Activated CD8-positive, alpha-beta memory T cell treated with anti-CD3 and anti-CD28 coated beads for 48 hours (primary cell): ENCODE measurements around the gene SNX11.
A peak's percentile ranks its signal among the peaks of the same experiment; 100 is the strongest.
"Not testable (repeated sequence)": the region's sequence is repeated elsewhere in the genome, so short reads cannot be mapped to it uniquely, and the experiment has no call there.

Experiments used
- DNase-seq, 3 experiments: peaks; one replicate each; pipeline ENCODE4 v3.0.0-alpha.2; 2020; ENCODE audit warnings: low read depth in 2 of 3, low spot score in 2 of 3

The SNX11 gene, protein sequence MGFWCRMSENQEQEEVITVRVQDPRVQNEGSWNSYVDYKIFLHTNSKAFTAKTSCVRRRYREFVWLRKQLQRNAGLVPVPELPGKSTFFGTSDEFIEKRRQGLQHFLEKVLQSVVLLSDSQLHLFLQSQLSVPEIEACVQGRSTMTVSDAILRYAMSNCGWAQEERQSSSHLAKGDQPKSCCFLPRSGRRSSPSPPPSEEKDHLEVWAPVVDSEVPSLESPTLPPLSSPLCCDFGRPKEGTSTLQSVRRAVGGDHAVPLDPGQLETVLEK

GRCh38 chr17:48107137-48108055 lies at the start of gene SNX11:
Gene SNX11, plus strand, starts transcription at chr17:48107766. Its CDS starts 4,278 bp downstream, at chr17:48112044.
- DNase-seq, result peak; percentile 81 to 91 (median 86)

- DNase-seq, result no peak
Observed at GRCh38 chr17:48058393-48059124, 49.0 kb upstream of the SNX11 start.

- DNase-seq, result no peak
Observed at GRCh38 chr17:48059125-48059668, 48.4 kb upstream of the SNX11 start.

DNA sequence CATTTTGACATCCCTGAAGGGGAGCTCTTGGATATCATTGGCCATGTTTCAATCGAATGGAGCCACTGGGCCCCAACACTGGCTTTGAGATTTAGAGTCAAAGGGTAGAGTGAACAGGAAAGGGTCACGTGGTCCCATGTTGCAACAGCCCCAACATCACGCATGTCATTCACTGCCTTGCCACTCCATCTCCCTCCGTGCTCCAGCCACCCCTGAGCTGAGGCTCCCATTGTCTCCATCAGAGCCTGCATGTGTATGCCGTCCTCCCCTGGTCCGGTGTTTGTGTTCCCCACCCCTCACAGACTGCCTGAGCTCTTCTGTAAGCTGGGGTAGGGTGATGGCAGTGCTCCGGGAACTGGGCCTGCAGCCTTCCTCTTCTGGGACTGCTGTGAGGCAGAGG lies 47.3 kb upstream of the SNX11 start:
- no peak for DNase-seq

GRCh38 chr17:48062273-48062672 lies 45.3 kb upstream of the SNX11 start:
- DNase-seq, result no peak

DNA sequence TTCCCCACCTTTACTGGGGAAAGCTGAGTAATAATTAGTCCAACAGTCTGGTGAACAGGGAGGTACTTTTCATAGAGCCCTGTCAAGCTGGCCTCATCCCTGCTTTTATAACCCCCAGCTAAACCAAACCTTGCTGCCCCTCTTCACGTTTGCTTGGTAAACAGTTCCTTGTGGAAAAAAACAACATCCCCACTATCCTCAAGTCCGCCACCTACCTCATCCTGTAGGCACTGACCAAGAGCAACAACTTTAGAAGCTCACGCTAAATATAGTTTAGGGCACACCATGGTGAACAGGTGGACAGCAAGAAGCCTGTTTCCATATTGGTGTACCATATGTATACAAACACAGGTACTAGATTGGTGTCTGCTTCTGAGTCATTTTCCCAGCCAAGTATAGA lies 42.9 kb upstream of the SNX11 start:
- DNase-seq, result no peak

- no peak for DNase-seq
Observed at GRCh38 chr17:48066192-48066591, 41.4 kb upstream of the SNX11 start.

GRCh38 chr17:48066656-48067055 lies 40.9 kb upstream of the SNX11 start:
- no peak for DNase-seq

GRCh38 chr17:48067245-48067644 lies 40.3 kb upstream of the SNX11 start:
- no peak for DNase-seq

DNA sequence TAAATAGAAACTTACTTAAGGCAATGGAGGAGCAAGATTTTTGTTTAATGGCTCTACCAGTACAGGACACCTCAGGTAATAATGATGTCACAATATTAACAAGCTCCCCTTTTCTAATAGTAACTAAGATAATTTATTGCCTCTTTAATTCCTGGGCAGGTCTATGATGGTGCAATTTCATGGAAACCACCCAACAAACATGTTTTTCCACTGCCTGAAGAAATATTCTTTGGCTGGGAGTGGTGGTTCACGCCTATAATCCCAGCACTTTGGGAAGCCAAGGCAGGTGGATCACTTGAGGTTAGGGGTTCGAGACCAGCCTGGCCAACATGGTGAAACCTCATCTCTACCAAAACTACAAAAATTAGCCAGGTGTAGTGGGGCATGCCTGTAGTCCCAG lies 39.8 kb upstream of the SNX11 start:
- DNase-seq, result not testable (repeated sequence)

DNA sequence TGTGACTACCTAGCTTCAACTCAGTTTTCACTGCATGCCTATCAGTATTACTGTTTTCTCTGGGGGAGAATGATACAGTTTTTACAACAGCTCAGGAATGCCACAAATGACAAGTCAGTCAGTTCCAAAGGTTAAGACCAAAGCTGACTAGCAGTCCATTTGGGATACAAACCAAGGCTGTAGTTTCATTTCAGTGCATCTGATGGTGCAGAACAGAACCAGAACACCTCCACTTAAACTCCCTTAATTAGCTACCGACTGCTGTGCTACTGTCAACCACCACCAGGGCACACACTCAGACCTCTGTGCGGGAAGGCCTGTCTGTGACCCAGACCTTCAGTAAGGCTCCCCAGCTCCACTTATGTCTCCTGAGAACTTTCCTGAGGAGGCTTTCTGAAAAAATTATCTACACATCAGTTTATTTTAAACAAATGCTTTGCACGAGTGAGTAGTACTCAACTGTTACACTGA lies 39.0 kb upstream of the SNX11 start:
- no peak for DNase-seq

DNA sequence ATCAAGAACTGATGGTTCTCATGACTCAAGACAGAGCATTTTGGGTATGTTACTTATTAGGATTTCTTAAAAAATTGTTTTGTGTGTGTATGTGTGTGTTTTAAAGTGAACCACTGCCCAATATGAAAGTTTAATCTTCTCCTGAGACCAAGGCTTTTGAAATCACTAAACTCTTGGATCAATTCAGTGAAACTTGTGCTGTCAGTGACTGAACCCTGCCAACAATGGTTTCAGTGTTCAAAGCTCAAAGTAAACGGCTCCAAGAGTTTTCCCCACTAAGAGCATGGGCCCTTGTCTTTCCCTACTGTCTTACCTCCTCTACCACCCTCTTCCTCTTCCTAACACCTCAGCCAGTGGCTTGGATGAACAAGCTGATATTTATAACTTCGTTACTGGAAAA lies 37.4 kb upstream of the SNX11 start:
- no peak for DNase-seq

DNA sequence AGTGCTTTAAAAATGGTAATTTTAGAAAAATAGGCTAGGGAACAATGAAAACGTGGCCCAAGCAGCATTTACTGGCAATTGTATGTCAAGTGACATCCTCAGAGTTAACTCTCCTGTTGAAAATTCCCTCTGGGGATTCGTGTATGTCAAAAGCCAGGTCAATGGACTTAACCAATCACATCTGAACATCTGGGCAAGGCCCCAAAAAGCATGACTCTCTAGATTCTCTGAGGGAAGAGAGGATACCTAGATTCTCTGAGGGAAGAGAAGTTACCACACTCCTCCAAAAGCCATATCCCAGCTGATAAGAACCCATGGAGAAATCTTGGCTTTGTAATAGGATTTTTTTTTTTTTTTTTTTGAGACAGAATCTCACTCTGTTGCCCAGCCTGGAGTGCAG lies 35.9 kb upstream of the SNX11 start:
- DNase-seq, result no peak

DNA sequence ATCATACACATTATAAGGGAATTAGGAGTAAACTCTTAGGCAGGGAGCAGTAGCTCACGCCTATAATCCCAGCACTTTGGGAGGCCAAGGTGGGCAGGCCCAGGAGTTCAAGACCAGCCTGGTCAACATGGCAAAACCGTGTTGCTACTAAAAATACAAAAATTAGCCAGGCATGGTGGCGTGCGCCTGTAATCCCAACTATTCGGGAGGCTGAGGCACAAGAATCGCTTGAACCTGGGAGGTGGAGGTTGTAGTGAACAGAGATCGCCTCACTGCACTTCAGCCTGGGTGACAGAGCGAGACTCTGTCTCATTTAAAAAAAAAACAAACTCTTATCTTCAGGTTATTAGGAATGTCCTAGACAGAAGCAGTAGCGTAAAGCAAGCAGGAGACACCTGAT lies 34.8 kb upstream of the SNX11 start:
- DNase-seq, result not testable (repeated sequence)

DNA sequence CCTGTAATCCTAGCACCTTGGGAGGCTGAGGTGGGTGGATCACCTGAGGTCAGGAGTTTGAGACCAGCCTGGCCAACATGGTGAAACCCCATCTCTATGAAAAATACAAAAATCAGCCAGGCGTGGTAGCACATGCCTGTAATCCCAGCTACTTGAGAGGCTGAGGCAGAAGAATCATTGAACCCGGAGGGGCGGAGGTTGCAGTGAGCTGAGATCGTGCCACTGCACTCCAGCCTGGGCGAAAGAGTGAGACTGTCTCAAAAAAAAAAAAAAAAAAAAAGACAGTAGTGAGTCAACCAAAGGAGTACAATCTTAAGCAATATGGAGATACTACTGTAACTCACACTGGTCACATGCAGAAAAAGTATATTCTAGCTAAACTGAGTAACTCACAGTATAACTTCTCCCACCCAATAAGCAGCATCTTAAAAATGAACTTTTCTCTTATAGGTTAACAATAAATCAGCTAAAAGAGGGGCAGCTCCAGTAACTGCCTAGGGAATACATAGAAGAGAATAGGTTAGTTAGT lies 33.9 kb upstream of the SNX11 start:
- not testable (repeated sequence) for DNase-seq

DNA sequence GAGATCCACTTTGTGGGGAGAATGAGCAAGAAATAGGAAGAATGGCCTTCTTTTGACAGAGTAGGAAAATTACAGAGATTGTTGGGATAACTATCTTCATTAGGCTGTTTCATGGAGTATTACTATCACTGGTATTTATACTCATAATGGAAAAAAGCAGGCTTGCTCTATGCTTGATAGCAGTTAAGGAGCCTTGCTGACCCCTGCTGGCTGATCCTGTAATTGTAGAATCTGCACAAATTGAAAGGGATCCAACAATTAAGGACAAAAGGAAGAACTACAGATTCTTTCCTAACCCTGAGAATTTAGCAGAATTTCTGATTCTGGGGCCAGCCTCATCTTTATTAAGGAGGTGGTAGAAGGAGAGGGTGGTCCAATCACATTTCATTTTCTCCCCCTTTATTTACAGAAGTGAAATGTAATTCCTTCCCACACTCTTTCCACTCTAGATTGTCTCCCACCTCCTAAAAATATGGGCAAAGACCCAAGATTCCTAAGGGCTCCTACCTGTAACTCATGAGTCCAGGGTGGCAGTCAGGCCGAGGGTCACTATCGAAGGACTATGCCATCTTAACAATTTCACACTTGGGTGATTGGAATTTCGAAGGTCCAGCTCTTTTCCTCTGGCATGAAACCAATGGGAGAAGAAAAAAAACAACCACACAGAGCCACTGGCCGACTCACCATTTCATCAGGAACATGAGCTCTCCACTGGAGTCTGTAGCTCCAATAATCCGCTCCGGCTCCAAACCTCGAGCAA lies 33.1 kb upstream of the SNX11 start:
- DNase-seq, result no peak

GRCh38 chr17:48077152-48077551 lies 30.4 kb upstream of the SNX11 start:
- DNase-seq, result not testable (repeated sequence)

DNA sequence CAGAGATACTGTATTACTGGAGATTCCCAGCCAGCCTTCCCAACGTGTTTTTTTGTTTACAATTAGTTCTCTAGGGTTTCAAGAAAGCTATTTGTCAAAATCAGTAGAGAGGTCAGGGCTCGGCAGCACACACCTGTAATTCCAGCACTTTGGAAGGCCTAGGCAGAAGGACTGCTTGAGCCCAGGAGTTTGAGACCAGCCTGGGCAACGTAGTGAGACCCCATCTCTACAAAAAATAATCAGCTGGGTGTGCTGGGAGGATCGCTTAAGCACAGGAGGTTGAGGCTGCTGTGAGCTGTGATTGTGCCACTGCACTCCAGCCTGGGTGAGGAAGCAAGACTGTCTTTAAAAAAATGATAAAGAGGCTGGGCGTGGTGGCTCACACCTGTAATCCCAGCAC lies 25.7 kb upstream of the SNX11 start:
- no peak for DNase-seq

DNA sequence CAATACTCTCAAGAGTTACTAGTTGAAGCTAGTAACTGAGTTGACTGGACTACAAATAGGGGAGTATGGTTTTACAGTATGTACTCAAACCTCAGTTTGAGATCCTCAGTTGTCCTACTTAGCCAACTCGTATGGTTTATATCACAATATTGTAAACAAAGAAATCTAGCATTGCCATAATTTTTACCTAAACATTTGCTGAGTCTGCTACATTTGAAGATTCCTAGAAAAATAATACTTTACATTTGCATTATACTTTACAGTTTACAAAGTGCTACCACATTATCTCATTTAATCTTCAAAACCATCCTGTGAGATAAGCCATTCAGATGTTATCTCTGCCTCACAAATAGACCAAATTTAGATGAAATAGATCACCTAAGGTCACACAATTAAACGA lies 22.6 kb upstream of the SNX11 start:
- no peak for DNase-seq

- no peak for DNase-seq
Observed at GRCh38 chr17:48093341-48094045, 14.1 kb upstream of the SNX11 start.
